Keratinocyte (primary cell): ENCODE results near the gene HSD11B2. TPM values are rescaled to one million over a fixed set of nuclear protein-coding genes. Genes with fewer than 3 reads are reported as not detected.

Experiments
- DNase-seq: peaks from one replicate; pipeline ENCODE4 v3.0.0-alpha.2; 2011; ENCODE audit warnings: low read depth, missing footprints, low spot score
- FAIRE-seq: peaks from 2 replicates; lab custom pipeline; 2011; peaks lifted over from hg19 to GRCh38; lab: Jason Lieb, UNC
- H2AFZ ChIP-seq: 2 replicates; pipeline ENCODE4 v1.6.0; 2012; ENCODE audit warnings: low read length, control low read depth, inconsistent platforms; ENCODE audit not compliant: control insufficient read depth
- H3K27ac ChIP-seq: 2 replicates; pipeline ENCODE4 v1.5.1; 2011; ENCODE audit warnings: low read length; ENCODE audit not compliant: control insufficient read depth, insufficient read depth
- H3K27me3 ChIP-seq: 3 replicates; pipeline ENCODE4 v1.6.0; 2011; ENCODE audit warnings: low read length; ENCODE audit not compliant: control insufficient read depth, insufficient read depth; ENCODE audit errors: extremely low read depth
- H3K36me3 ChIP-seq, 2 experiments: 2 replicates in 1 of 2; 3 replicates in 1 of 2; pipeline ENCODE4 v1.5.1; 2011; ENCODE audit warnings: low read length in 2 of 2, mild to moderate bottlenecking in 1 of 2; ENCODE audit not compliant: control insufficient read depth in 2 of 2, insufficient read depth in 2 of 2; ENCODE audit errors: extremely low read depth in 1 of 2
- H3K4me1 ChIP-seq: 3 replicates; pipeline ENCODE4 v1.5.1; 2011; ENCODE audit warnings: low read length; ENCODE audit not compliant: control insufficient read depth, insufficient read depth; ENCODE audit errors: extremely low read depth
- H3K4me2 ChIP-seq: 3 replicates; pipeline ENCODE4 v1.6.0; 2011; ENCODE audit warnings: low read depth, low read length; ENCODE audit not compliant: control insufficient read depth, insufficient read depth; ENCODE audit errors: extremely low read depth
- H3K4me3 ChIP-seq, 3 experiments: fragments of 200-600 bp in 1 of 3; sonication (generic) in 1 of 3; 2 replicates in 2 of 3; 3 replicates in 1 of 3; pipeline ENCODE4 v1.5.1; 2011 to 2016; ENCODE audit warnings: low read length in 3 of 3, mild to moderate bottlenecking in 3 of 3, control low read depth in 2 of 3, inconsistent platforms in 1 of 3, low read depth in 1 of 3, mixed read lengths in 1 of 3, mixed run types in 1 of 3, moderate library complexity in 1 of 3; ENCODE audit not compliant: control insufficient read depth in 2 of 3, insufficient read depth in 2 of 3; ENCODE audit errors: extremely low read depth in 1 of 3
- H3K79me2 ChIP-seq: 2 replicates; pipeline ENCODE4 v1.6.0; 2012; ENCODE audit warnings: low read length; ENCODE audit not compliant: control insufficient read depth, insufficient read depth
- H3K9ac ChIP-seq: 3 replicates; pipeline ENCODE4 v1.6.0; 2011; ENCODE audit warnings: low read length; ENCODE audit not compliant: control insufficient read depth, insufficient read depth; ENCODE audit errors: extremely low read depth
- H3K9me1 ChIP-seq: 3 replicates; pipeline ENCODE4 v1.6.0; 2011; ENCODE audit warnings: low read length; ENCODE audit not compliant: control insufficient read depth, insufficient read depth; ENCODE audit errors: extremely low read depth
- H3K9me3 ChIP-seq: 2 replicates; pipeline ENCODE4 v1.5.1; 2012; ENCODE audit warnings: low read depth, low read length; ENCODE audit not compliant: control insufficient read depth
- H4K20me1 ChIP-seq: 3 replicates; pipeline ENCODE4 v1.6.0; 2011; ENCODE audit warnings: low read length; ENCODE audit not compliant: control insufficient read depth, insufficient read depth; ENCODE audit errors: extremely low read depth
- EZH2 ChIP-seq: IDR thresholded peaks from one replicate; pipeline ENCODE4 v1.6.1; 2012; ENCODE audit warnings: inconsistent platforms, mild to moderate bottlenecking, low read length, moderate library complexity
- dilution Hi-C: fragments of 300-500 bp; cut with MboI; formaldehyde crosslinking; loops from one replicate; pipeline ENCODE4 v1.7.0; 2020; ENCODE audit warnings: low sequenced_read_pairs; ENCODE audit not compliant: extremely low pct_ligation_motif_present
- polyA plus RNA-seq, 5 experiments: library from polyadenylated mRNA; depleted of rRNA in 3 of 5; stranded (reverse) in 3 of 5; stranded (forward) in 1 of 5; unstranded in 1 of 5; fragments of >200 nt; gene quantifications; 1 replicate in 1 of 5; 2 replicates in 3 of 5; 3 replicates in 1 of 5; pipeline versions ENCODE4 v1.2.1 to v1.2.3, GENCODE V29; 2011 to 2012; ENCODE audit warnings: missing spikeins in 2 of 5, low read depth in 1 of 5, low replicate concordance in 1 of 5
- TF ChIP-seq, protein P1 (sequence below), 3 experiments: IDR thresholded peaks in 1 of 3; conservative IDR thresholded peaks in 1 of 3; optimal IDR thresholded peaks in 1 of 3; 2 replicates in 2 of 3; 3 replicates in 1 of 3; pipeline versions ENCODE3 to v1.5.1; 2011; ENCODE audit warnings: low read length in 3 of 3, mild to moderate bottlenecking in 3 of 3, moderate library complexity in 2 of 3, control low read depth in 1 of 3, inconsistent platforms in 1 of 3; ENCODE audit not compliant: insufficient read depth in 2 of 3; ENCODE audit errors: extremely low read depth in 1 of 3

Gene HSD11B2
- polyA plus RNA-seq, 1 donor (not counting 4 experiments of a cell fraction or from before 2014, with no cell fraction given): 0.93 TPM

- Histone ChIP-seq H3K9me3 (no peaks in the 10 kb centered on the region), H3K27me3 (no peaks in the 10 kb centered on the region), H3K4me1 (peaks cover 33% of the 10 kb centered on the region), H3K36me3 (peaks cover 16 to 19% of the 10 kb centered on the region in 2 experiments), H3K9me1 (peaks cover 13% of the 10 kb centered on the region), H4K20me1 (peaks cover 35% of the 10 kb centered on the region), H3K4me3 (no peak overlapping the region), H3K79me2 (peaks cover 72% of the 10 kb centered on the region), H2AFZ (no peak overlapping the region), H3K4me2 (no peak overlapping the region), H3K27ac (no peak overlapping the region), H3K9ac (no peak overlapping the region)
- TF ChIP-seq, protein P1, sequence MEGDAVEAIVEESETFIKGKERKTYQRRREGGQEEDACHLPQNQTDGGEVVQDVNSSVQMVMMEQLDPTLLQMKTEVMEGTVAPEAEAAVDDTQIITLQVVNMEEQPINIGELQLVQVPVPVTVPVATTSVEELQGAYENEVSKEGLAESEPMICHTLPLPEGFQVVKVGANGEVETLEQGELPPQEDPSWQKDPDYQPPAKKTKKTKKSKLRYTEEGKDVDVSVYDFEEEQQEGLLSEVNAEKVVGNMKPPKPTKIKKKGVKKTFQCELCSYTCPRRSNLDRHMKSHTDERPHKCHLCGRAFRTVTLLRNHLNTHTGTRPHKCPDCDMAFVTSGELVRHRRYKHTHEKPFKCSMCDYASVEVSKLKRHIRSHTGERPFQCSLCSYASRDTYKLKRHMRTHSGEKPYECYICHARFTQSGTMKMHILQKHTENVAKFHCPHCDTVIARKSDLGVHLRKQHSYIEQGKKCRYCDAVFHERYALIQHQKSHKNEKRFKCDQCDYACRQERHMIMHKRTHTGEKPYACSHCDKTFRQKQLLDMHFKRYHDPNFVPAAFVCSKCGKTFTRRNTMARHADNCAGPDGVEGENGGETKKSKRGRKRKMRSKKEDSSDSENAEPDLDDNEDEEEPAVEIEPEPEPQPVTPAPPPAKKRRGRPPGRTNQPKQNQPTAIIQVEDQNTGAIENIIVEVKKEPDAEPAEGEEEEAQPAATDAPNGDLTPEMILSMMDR (optimal IDR thresholded peaks at IDR 0.05 in 1 of 3, IDR thresholded peaks at IDR 0.05 in 1 of 3, conservative IDR thresholded peaks at IDR 0.05 in 1 of 3; ENCODE audit: extremely low read depth in 1 of 3, insufficient read depth in 2 of 3, low read length in 3 of 3): no peak
- no peak for TF ChIP-seq EZH2
- no peak for DNase-seq
- no peak for FAIRE-seq
- dilution Hi-C loops: no loop called here
Observed at GRCh38 chr16:67464565-67464964, 33.6 kb downstream of the HSD11B2 start.

DNA sequence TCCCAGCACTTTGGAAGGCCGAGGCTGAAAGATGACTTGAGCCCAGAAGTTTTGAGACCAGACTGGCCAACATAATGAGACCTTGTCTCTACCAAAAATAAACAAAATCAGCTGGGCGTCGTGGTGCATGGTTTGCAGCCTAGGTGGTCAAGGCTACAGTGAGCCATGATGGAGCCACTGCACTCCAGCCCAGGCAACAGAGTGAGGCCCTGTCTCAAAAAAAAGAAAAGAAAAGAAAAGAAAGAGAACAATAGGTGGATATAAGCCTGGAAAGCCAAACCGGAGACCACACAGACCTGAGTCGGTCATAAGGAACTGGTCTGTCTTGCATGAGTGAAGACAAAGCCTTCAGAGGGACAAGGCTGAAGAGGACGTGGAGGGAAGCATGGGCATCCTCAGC lies 35.7 kb downstream of the HSD11B2 start:
- Histone ChIP-seq H3K27ac (no peak overlapping the region), H3K27me3 (no peaks in the 10 kb centered on the region), H4K20me1 (peaks cover 25% of the 10 kb centered on the region), H3K4me1 (peaks cover 33% of the 10 kb centered on the region), H3K9me1 (peaks cover 6% of the 10 kb centered on the region), H3K36me3 (peaks cover 6 to 14% of the 10 kb centered on the region in 2 experiments), H3K9me3 (no peaks in the 10 kb centered on the region), H3K4me2 (no peak overlapping the region), H3K79me2 (peaks cover 77% of the 10 kb centered on the region), H3K9ac (no peak overlapping the region), H2AFZ (no peak overlapping the region), H3K4me3 (no peak overlapping the region)
- TF ChIP-seq, protein P1 (optimal IDR thresholded peaks at IDR 0.05 in 1 of 3, IDR thresholded peaks at IDR 0.05 in 1 of 3, conservative IDR thresholded peaks at IDR 0.05 in 1 of 3; ENCODE audit: extremely low read depth in 1 of 3, insufficient read depth in 2 of 3, low read length in 3 of 3): no peak
- no peak for TF ChIP-seq EZH2
- dilution Hi-C loops: no loop called here
- DNase-seq (no peak), FAIRE-seq (no peak)
